DND-41 (cell line): ENCODE measurements around the gene ZNF582.

Experiments
- EZH2 ChIP-seq: IDR thresholded peaks from 3 replicates; pipeline ENCODE4 v1.6.1; 2012; ENCODE audit warnings: borderline replicate concordance, low read depth, mild to moderate bottlenecking, moderate library complexity, low read length, inconsistent platforms; ENCODE audit not compliant: severe bottlenecking
- TF ChIP-seq, protein P1 (sequence below): IDR thresholded peaks from 2 replicates; pipeline ENCODE4 v1.5.1; 2012; ENCODE audit warnings: borderline replicate concordance, low read length, moderate library complexity, mild to moderate bottlenecking; ENCODE audit not compliant: poor library complexity, severe bottlenecking; ENCODE audit errors: extremely low read depth

DNA sequence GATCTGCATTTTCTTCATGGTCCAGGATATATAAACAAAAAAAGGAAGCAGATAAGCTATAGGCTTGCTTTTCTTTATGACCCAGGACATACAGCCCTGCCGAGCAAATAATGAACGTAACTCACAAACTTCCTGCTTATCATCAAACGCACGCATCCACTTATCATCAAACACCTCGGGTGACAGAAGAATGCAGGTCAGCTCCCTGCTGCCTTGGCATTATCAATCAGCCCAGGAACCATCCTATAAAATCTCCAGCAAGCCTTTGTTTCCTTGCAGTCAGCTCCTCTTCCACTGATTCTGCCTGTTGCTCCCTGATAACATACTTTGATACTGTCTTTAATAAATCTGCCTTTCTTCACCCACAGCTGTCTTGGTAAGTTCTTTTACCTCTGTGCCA, 5.5 kb upstream of the ZNF582 start:
- TF ChIP-seq, protein P1, sequence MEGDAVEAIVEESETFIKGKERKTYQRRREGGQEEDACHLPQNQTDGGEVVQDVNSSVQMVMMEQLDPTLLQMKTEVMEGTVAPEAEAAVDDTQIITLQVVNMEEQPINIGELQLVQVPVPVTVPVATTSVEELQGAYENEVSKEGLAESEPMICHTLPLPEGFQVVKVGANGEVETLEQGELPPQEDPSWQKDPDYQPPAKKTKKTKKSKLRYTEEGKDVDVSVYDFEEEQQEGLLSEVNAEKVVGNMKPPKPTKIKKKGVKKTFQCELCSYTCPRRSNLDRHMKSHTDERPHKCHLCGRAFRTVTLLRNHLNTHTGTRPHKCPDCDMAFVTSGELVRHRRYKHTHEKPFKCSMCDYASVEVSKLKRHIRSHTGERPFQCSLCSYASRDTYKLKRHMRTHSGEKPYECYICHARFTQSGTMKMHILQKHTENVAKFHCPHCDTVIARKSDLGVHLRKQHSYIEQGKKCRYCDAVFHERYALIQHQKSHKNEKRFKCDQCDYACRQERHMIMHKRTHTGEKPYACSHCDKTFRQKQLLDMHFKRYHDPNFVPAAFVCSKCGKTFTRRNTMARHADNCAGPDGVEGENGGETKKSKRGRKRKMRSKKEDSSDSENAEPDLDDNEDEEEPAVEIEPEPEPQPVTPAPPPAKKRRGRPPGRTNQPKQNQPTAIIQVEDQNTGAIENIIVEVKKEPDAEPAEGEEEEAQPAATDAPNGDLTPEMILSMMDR = no peak
- no peak for TF ChIP-seq EZH2
